Cardiac muscle cell (in vitro differentiated cells and primary cell): ENCODE measurements around the gene TMPRSS15. TPM values are rescaled to one million over a fixed set of nuclear protein-coding genes. Genes with fewer than 3 reads are reported as not detected.

Experiments used
- DNase-seq, 2 donors: peaks; one replicate each; pipeline versions ENCODE4 v3.0.0 to v3.0.0-alpha.2; 2010 to 2017; ENCODE audit warnings: low read depth in 1 of 2, low spot score in 1 of 2
- H3K27ac ChIP-seq: fragments of 200-600 bp; sonication (generic); 2 replicates; pipeline ENCODE4 v1.5.1; 2016
- H3K27me3 ChIP-seq: fragments of 200-600 bp; sonication (generic); 2 replicates; pipeline ENCODE4 v1.6.0; 2016; ENCODE audit warnings: control low read depth
- H3K36me3 ChIP-seq: fragments of 200-600 bp; sonication (generic); 2 replicates; pipeline ENCODE4 v1.5.1; 2016; ENCODE audit warnings: control low read depth
- H3K4me1 ChIP-seq: fragments of 200-600 bp; sonication (generic); 2 replicates; pipeline ENCODE4 v1.8.1; 2017; ENCODE audit warnings: low read depth, mild to moderate bottlenecking, mixed run types
- H3K4me3 ChIP-seq: fragments of 200-600 bp; sonication (generic); 2 replicates; pipeline ENCODE4 v1.5.1; 2016; ENCODE audit warnings: mild to moderate bottlenecking
- H3K9me3 ChIP-seq: fragments of 200-600 bp; sonication (generic); 2 replicates; pipeline ENCODE4 v1.5.1; 2017; ENCODE audit warnings: low read depth, mild to moderate bottlenecking, control low read depth
- polyA plus RNA-seq: library from polyadenylated mRNA; unstranded; fragments of >200 nt; fragmentation: Nextera tagmentation; extraction: Ambion mirVana; gene quantifications from 2 replicates; pipeline ENCODE4 v1.2.1, GENCODE V29; 2016
- total RNA-seq: library from RNA; depleted of rRNA; stranded (reverse); fragments of >200 nt; gene quantifications from 2 replicates; pipeline ENCODE4 v1.2.3, GENCODE V29; 2016
- TF ChIP-seq, protein P1 (sequence below): IDR thresholded peaks from 2 replicates; pipeline ENCODE4 v1.5.1; 2012; ENCODE audit warnings: low read depth, mild to moderate bottlenecking, low read length

TMPRSS15 gene
- total and polyA plus RNA-seq, 2 experiments from 2014 or later: not detected

DNA sequence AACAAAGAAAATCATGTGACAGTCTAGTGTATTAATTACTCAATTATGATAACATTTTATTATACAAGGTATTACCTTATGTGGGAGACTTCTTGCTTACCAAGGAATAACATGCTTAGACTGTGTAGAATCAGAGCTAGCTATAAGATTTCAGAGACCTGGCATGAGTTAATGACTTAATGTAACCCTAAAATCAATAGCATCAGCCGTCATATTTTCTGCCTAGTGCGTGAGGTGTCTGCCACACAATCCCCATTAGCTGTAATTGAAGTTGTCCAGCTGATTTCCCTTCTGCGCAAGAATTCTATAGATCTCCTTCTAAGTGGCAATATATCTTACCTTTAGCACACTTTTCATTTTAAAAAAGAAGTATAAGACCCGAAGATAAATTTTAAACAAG is 130.2 kb downstream of the TMPRSS15 start:
- Histone ChIP-seq H3K4me3 (no peak overlapping the region), H3K9me3 (no peaks in the 10 kb centered on the region), H3K27me3 (no peaks in the 10 kb centered on the region), H3K4me1 (no peaks in the 10 kb centered on the region), H3K36me3 (no peaks in the 10 kb centered on the region), H3K27ac (no peak overlapping the region)
- DNase-seq: no peak
- TF ChIP-seq, protein P1, sequence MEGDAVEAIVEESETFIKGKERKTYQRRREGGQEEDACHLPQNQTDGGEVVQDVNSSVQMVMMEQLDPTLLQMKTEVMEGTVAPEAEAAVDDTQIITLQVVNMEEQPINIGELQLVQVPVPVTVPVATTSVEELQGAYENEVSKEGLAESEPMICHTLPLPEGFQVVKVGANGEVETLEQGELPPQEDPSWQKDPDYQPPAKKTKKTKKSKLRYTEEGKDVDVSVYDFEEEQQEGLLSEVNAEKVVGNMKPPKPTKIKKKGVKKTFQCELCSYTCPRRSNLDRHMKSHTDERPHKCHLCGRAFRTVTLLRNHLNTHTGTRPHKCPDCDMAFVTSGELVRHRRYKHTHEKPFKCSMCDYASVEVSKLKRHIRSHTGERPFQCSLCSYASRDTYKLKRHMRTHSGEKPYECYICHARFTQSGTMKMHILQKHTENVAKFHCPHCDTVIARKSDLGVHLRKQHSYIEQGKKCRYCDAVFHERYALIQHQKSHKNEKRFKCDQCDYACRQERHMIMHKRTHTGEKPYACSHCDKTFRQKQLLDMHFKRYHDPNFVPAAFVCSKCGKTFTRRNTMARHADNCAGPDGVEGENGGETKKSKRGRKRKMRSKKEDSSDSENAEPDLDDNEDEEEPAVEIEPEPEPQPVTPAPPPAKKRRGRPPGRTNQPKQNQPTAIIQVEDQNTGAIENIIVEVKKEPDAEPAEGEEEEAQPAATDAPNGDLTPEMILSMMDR: no peak

DNA sequence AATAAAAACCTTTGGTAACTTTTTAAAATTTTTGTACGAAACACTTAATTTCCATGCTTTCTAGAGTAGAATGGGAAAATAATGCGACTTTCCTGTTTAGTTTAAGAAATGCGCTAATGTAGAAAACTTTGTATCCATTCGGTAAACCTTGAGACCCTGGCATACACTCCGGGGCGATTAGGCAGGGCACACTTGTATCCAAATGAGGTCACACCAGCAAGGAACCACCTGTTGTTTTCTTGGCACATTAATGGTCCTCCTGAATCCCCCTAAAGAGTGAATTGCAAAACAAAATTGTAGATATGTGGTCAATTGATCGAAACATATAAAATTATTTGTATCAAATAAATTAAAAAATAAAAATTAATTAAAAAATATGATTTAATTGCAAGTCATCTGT is 133.7 kb downstream of the TMPRSS15 start:
- no peaks in the 10 kb centered on the region for H3K27me3 ChIP-seq
- H3K4me1 ChIP-seq: no peaks in the 10 kb centered on the region
- no peak overlapping the region for H3K27ac ChIP-seq
- no peaks in the 10 kb centered on the region for H3K9me3 ChIP-seq
- no peak overlapping the region for H3K4me3 ChIP-seq
- DNase-seq: no peak
- TF ChIP-seq, protein P1: no peak
- no peaks in the 10 kb centered on the region for H3K36me3 ChIP-seq

DNA sequence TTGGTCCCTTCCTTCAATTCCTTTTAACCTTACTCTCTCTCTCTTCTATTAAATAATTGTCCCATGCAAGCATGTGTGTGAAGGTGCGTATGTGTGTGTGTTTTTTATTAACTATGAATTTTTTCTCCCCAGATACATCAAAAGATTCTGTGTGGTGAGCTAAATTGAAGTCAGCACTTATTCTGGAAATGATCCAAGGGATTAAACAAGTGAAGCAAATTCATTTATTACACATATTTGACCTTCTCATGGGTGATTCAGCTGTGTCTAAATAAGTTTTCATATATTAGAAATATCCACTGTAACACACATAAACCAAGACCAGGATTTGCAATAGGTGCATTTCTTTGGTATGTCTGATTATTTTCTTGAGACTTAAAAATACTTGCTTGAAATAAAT is 134.7 kb downstream of the TMPRSS15 start:
- TF ChIP-seq, protein P1: no peak
- H3K9me3 ChIP-seq: no peaks in the 10 kb centered on the region
- H3K27me3 ChIP-seq: no peaks in the 10 kb centered on the region
- no peaks in the 10 kb centered on the region for H3K36me3 ChIP-seq
- no peak overlapping the region for H3K27ac ChIP-seq
- DNase-seq: no peak
- no peak overlapping the region for H3K4me3 ChIP-seq
- H3K4me1 ChIP-seq: no peaks in the 10 kb centered on the region

DNA sequence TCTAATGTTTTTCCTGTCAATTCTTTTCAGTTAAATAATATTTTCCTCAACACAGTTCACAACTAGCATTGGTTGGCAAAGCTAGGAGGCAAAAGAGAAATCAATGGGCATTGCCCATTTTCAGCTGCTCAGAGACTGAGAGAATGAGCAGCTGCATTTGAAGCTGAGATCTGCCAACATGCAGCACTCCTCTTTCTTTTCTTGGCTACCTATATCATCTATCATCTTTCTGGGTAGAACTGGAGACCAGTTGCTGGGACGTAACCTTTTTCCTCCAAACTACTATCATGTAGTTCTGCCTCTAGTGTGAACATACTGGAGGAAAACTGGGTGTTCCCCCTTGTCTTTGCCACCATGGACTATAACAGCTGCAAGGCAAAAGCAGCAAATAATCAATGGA is 136.1 kb downstream of the TMPRSS15 start:
- H3K27ac ChIP-seq: no peak overlapping the region
- TF ChIP-seq, protein P1: no peak
- H3K4me1 ChIP-seq: no peaks in the 10 kb centered on the region
- no peak for DNase-seq
- no peaks in the 10 kb centered on the region for H3K27me3 ChIP-seq
- no peak overlapping the region for H3K4me3 ChIP-seq
- no peaks in the 10 kb centered on the region for H3K36me3 ChIP-seq
- no peaks in the 10 kb centered on the region for H3K9me3 ChIP-seq

DNA sequence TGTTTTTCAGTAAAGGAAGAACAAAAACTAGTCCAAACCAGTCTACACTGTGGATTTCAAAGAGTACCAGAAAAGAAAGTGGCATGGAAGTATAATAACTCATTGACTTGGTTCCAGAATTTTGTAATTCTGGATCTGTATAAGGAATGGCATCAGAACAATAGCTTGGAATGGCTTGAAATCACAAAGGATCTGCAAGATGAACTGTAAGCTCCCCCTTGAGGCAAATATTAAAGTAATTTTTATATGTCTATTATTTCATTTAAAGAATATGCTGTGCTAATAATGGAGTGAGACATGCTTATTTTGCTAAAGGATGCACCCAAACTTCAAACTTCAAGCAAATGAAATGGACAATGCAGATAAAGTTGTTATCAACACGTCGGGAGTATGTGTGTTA is 137.6 kb downstream of the TMPRSS15 start:
- H3K4me3 ChIP-seq: no peak overlapping the region
- no peaks in the 10 kb centered on the region for H3K4me1 ChIP-seq
- H3K36me3 ChIP-seq: no peaks in the 10 kb centered on the region
- no peak overlapping the region for H3K27ac ChIP-seq
- TF ChIP-seq, protein P1: no peak
- no peaks in the 10 kb centered on the region for H3K27me3 ChIP-seq
- no peaks in the 10 kb centered on the region for H3K9me3 ChIP-seq
- DNase-seq: no peak

DNA sequence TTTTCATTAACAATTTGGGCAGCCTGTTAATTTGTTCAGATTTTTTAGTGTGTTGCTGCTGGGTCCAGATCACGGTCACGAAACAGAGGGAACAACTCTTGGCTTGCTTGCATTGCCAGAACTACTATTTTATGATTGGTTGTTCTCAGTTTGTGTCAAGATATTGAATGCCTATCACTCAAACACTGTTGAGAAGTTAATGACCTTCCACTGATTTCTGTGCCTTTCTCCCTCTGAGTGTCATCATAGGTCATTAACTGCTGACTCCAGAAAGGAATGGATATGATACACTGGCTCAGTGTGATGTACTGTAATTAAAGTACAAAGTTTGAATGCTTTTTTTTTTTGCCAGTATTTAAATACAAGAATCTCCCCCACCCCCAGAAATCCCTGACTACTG is 149.8 kb downstream of the TMPRSS15 start:
- no peak overlapping the region for H3K27ac ChIP-seq

More for the DNA sequence above, 149.8 kb downstream of the TMPRSS15 start:
- Histone ChIP-seq H3K36me3 (no peaks in the 10 kb centered on the region), H3K9me3 (no peaks in the 10 kb centered on the region), H3K27me3 (no peaks in the 10 kb centered on the region), H3K4me1 (no peaks in the 10 kb centered on the region), H3K4me3 (no peak overlapping the region)
- TF ChIP-seq, protein P1: no peak
- DNase-seq: no peak
